CD14-positive monocyte (primary cell): ENCODE measurements around the gene ZNF83. TPM values are rescaled to one million over a fixed set of nuclear protein-coding genes. Genes with fewer than 3 reads are reported as not detected.

Experiments
- DNase-seq, 3 donors: peaks; one replicate each; pipeline ENCODE4 v3.0.0-alpha.2; 2011 to 2022
- H2AFZ ChIP-seq: 2 replicates; pipeline ENCODE4 v1.6.0; 2012; ENCODE audit warnings: mild to moderate bottlenecking, low read depth, low read length, inconsistent platforms; ENCODE audit not compliant: insufficient read depth, poor library complexity, severe bottlenecking
- H3K27ac ChIP-seq, 2 donors: 1 replicate in 1 of 2; 2 replicates in 1 of 2; pipeline ENCODE4 v1.5.1; 2012 to 2013; ENCODE audit warnings: low read length in 2 of 2, control low read depth in 1 of 2, inconsistent platforms in 1 of 2, low read depth in 1 of 2, mild to moderate bottlenecking in 1 of 2
- H3K27me3 ChIP-seq, 2 donors: one replicate each; pipeline versions ENCODE4 v1.6.0 to v1.6.1; 2011 to 2013; ENCODE audit warnings: low read length in 2 of 2; ENCODE audit not compliant: control insufficient read depth in 2 of 2, insufficient read depth in 2 of 2
- H3K36me3 ChIP-seq, 2 donors: replicated peaks in 1 of 2; 1 replicate in 1 of 2; 2 replicates in 1 of 2; pipeline versions ENCODE4 v1.5.1 to v1.6.1; 2012 to 2013; ENCODE audit warnings: low read length in 2 of 2, control low read depth in 1 of 2, inconsistent platforms in 1 of 2, mild to moderate bottlenecking in 1 of 2; ENCODE audit not compliant: insufficient read depth in 2 of 2, control insufficient read depth in 1 of 2
- H3K4me1 ChIP-seq, 2 donors: 1 replicate in 1 of 2; 2 replicates in 1 of 2; pipeline versions ENCODE4 v1.5.1 to v1.6.1; 2012 to 2013; ENCODE audit warnings: low read length in 2 of 2, control low read depth in 1 of 2, inconsistent platforms in 1 of 2, mild to moderate bottlenecking in 1 of 2, moderate library complexity in 1 of 2; ENCODE audit not compliant: insufficient read depth in 2 of 2, control insufficient read depth in 1 of 2
- H3K4me2 ChIP-seq: replicated peaks from 2 replicates; pipeline ENCODE3; 2012; ENCODE audit warnings: low read length, moderate library complexity, mild to moderate bottlenecking; ENCODE audit not compliant: poor library complexity, severe bottlenecking; ENCODE audit errors: extremely low read depth
- H3K4me3 ChIP-seq, 3 experiments: fragments of 200-600 bp in 1 of 3; sonication (generic) in 1 of 3; replicated peaks in 1 of 3; 1 replicate in 2 of 3; 2 replicates in 1 of 3; pipeline ENCODE4 v1.5.1; 2011 to 2013; ENCODE audit warnings: low read length in 3 of 3, mild to moderate bottlenecking in 3 of 3, control low read depth in 2 of 3, low read depth in 2 of 3, inconsistent platforms in 1 of 3, moderate library complexity in 1 of 3
- H3K79me2 ChIP-seq: 2 replicates; pipeline ENCODE4 v1.6.0; 2012; ENCODE audit warnings: mild to moderate bottlenecking, control low read depth, inconsistent platforms, low read length, moderate library complexity; ENCODE audit not compliant: insufficient read depth
- H3K9ac ChIP-seq: 2 replicates; pipeline ENCODE4 v1.6.0; 2017; ENCODE audit warnings: low read length, mild to moderate bottlenecking; ENCODE audit not compliant: insufficient read depth, poor library complexity, severe bottlenecking
- H3K9me3 ChIP-seq, 2 donors: replicated peaks in 1 of 2; 1 replicate in 1 of 2; 2 replicates in 1 of 2; pipeline versions ENCODE4 v1.5.1 to v1.6.1; 2012 to 2013; ENCODE audit warnings: low read length in 2 of 2, control low read depth in 1 of 2; ENCODE audit not compliant: control insufficient read depth in 1 of 2, insufficient read depth in 1 of 2
- H4K20me1 ChIP-seq: 2 replicates; pipeline ENCODE4 v1.6.0; 2012; ENCODE audit warnings: mild to moderate bottlenecking, low read length, control low read depth, moderate library complexity; ENCODE audit not compliant: insufficient read depth
- H3K27ac Mint-ChIP-seq, 7 donors: one replicate each; pipeline ENCODE4 v1.8.0; 2020; ENCODE audit warnings: mild to moderate bottlenecking in 7 of 7, mixed read lengths in 7 of 7, moderate library complexity in 6 of 7, inconsistent platforms in 2 of 7
- H3K27me3 Mint-ChIP-seq, 3 donors: one replicate each; pipeline ENCODE4 v1.8.0; 2021 to 2022; ENCODE audit warnings: low read depth in 3 of 3, mild to moderate bottlenecking in 3 of 3, mixed read lengths in 3 of 3, moderate library complexity in 3 of 3, inconsistent platforms in 1 of 3
- H3K36me3 Mint-ChIP-seq, 2 donors: one replicate each; pipeline ENCODE4 v1.8.0; 2020; ENCODE audit warnings: mixed read lengths in 2 of 2, inconsistent platforms in 1 of 2, mild to moderate bottlenecking in 1 of 2
- H3K4me1 Mint-ChIP-seq: one replicate; pipeline ENCODE4 v1.8.0; 2020; ENCODE audit warnings: mild to moderate bottlenecking, mixed read lengths
- H3K4me3 Mint-ChIP-seq, 2 donors: one replicate each; pipeline ENCODE4 v1.8.0; 2020; ENCODE audit warnings: mild to moderate bottlenecking in 2 of 2, mixed read lengths in 2 of 2, moderate library complexity in 1 of 2
- H3K9me3 Mint-ChIP-seq, 7 donors: one replicate each; pipeline ENCODE4 v1.8.0; 2020 to 2022; ENCODE audit warnings: mixed read lengths in 7 of 7, mild to moderate bottlenecking in 6 of 7, moderate library complexity in 6 of 7, inconsistent platforms in 2 of 7
- WGBS: methylation state at CpG from one replicate; pipeline ENCODE4 v1.1.5; 2013; ENCODE audit warnings: missing lambda C conversion rate; ENCODE audit not compliant: insufficient coverage; 5-methylcytosine and 5-hydroxymethylcytosine counted together
- intact Hi-C, 2 donors: fragments of 100-400 bp; cut with micrococcal nuclease; formaldehyde crosslinking; loops; one replicate each; pipeline versions ENCODE4 v1.15.0 to v1.15.1; 2023
- polyA plus RNA-seq, 3 donors: library from polyadenylated mRNA; depleted of rRNA in 1 of 3; unstranded in 2 of 3; stranded (reverse) in 1 of 3; fragments of 300-500 nt in 2 of 3; fragments of >200 nt in 1 of 3; fragmentation: Illumina TruSeq in 2 of 3; gene quantifications; 1 replicate in 2 of 3; 2 replicates in 1 of 3; pipeline ENCODE4 v1.2.3, GENCODE V29; 2012 to 2021
- TF ChIP-seq, protein P1 (sequence below): fragments of 200-600 bp; IDR thresholded peaks from one replicate; pipeline ENCODE4 v1.8.0; 2022; ENCODE audit warnings: antibody characterized with exemption, mild to moderate bottlenecking

ZNF83 gene
- polyA plus RNA-seq, 3 donors = 2.4 to 47.1 (median 7.2) TPM

DNA sequence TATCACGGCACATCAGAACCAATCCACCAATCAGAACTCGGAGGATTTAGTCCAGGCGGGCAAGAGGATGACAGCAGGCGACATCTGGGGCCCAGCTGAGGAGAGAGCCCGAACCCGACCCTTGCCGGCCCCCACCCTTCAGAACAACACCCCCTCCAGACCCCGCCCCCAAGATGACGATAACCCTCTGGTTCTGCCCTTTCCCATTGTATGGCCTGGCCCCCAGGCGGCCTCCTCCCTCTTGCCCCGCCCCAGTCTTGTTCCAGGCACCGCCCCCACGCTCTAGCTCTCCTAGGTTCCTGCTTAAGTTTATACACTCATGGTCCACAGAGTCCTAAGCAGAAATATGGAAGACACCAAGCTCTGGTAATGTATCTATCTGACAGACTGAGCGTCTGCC, 2.8 kb upstream of the ZNF83 start:
- no peaks in the 10 kb centered on the region for H3K79me2 ChIP-seq
- H4K20me1 ChIP-seq = no peaks in the 10 kb centered on the region
- WGBS = 100% methylated on average over 6 of the region's 14 CpGs
- H3K9me3 Mint-ChIP-seq = peaks cover 27 to 96% (median 76%) of the 10 kb centered on the region in 7 donors
- peaks cover 19 to 26% of the 10 kb centered on the region in 2 donors for H3K4me1 ChIP-seq
- DNase-seq = no peak
- H3K4me2 ChIP-seq = no peak overlapping the region
- H3K27ac ChIP-seq = no peak overlapping the region
- H3K9me3 ChIP-seq = peaks cover 18 to 45% of the 10 kb centered on the region in 2 donors
- peaks cover 0 to 3% (median 1%) of the 10 kb centered on the region in 3 donors for H3K27me3 Mint-ChIP-seq
- peak overlapping the region in 1 of 7 donors; percentile 26 for H3K27ac Mint-ChIP-seq
- no peaks in the 10 kb centered on the region for H3K36me3 ChIP-seq
- H2AFZ ChIP-seq = no peak overlapping the region
- H3K4me3 ChIP-seq = no peak overlapping the region
- no peak overlapping the region for H3K9ac ChIP-seq
- H3K4me3 Mint-ChIP-seq = no peak overlapping the region
- H3K4me1 Mint-ChIP-seq = peaks cover 27% of the 10 kb centered on the region
- H3K27me3 ChIP-seq = no peaks in the 10 kb centered on the region
- intact Hi-C loops = no loop called here
- TF ChIP-seq, protein P1, sequence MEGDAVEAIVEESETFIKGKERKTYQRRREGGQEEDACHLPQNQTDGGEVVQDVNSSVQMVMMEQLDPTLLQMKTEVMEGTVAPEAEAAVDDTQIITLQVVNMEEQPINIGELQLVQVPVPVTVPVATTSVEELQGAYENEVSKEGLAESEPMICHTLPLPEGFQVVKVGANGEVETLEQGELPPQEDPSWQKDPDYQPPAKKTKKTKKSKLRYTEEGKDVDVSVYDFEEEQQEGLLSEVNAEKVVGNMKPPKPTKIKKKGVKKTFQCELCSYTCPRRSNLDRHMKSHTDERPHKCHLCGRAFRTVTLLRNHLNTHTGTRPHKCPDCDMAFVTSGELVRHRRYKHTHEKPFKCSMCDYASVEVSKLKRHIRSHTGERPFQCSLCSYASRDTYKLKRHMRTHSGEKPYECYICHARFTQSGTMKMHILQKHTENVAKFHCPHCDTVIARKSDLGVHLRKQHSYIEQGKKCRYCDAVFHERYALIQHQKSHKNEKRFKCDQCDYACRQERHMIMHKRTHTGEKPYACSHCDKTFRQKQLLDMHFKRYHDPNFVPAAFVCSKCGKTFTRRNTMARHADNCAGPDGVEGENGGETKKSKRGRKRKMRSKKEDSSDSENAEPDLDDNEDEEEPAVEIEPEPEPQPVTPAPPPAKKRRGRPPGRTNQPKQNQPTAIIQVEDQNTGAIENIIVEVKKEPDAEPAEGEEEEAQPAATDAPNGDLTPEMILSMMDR = no peak
- H3K36me3 Mint-ChIP-seq = peaks cover 6 to 13% of the 10 kb centered on the region in 2 donors

- Mint-ChIP-seq H3K36me3 (peaks cover 5 to 10% of the 10 kb centered on the region in 2 donors), H3K4me3 (no peak overlapping the region), H3K4me1 (peaks cover 22% of the 10 kb centered on the region), H3K27me3 (peaks cover 0 to 3% (median 1%) of the 10 kb centered on the region in 3 donors), H3K9me3 (peaks cover 28 to 96% (median 73%) of the 10 kb centered on the region in 7 donors), H3K27ac (no peak overlapping the region)
- Histone ChIP-seq H3K27ac (no peak overlapping the region), H3K27me3 (no peaks in the 10 kb centered on the region), H3K9me3 (peaks cover 17 to 39% of the 10 kb centered on the region in 2 donors), H3K9ac (no peak overlapping the region), H3K79me2 (no peaks in the 10 kb centered on the region), H4K20me1 (no peaks in the 10 kb centered on the region), H3K4me3 (no peak overlapping the region), H3K4me1 (peaks cover 16 to 19% of the 10 kb centered on the region in 2 donors), H3K36me3 (no peaks in the 10 kb centered on the region), H2AFZ (no peak overlapping the region), H3K4me2 (no peak overlapping the region)
- DNase-seq = no peak
- TF ChIP-seq, protein P1 = no peak
- no CpG with 5 or more reads among the region's 10 CpGs for WGBS
- intact Hi-C loops = loop anchor here (2.0 to 10.0 kb wide), 6 partner anchors 38 to 1195 kb away; partner anchors contain the start of genes ZNF808 (in 2 of the 2), ZNF701 (in 1 of the 2) and ZNF816 (in 1 of the 2)
Observed at GRCh38 chr19:52639996-52640395, 1.8 kb upstream of the ZNF83 start.
